Panc1 (cell line): ENCODE measurements around the gene TTBK1. TPM values are rescaled to one million over a fixed set of nuclear protein-coding genes. Genes with fewer than 3 reads are reported as not detected.

Experiments
- ATAC-seq: fragments of 200-7000 bp; cut with Tn5 transposase; 2 replicates; pipeline ENCODE4 v1.9.1; 2020; ENCODE audit warnings: mild to moderate bottlenecking, moderate library complexity
- BruUV-seq: library from RNA; stranded (reverse); fragments of 400-500 nt; replicated peaks from 2 replicates; lab custom pipeline; 2021; lab: Mats Ljungman, UMichigan
- CTCF ChIA-PET: fragments of 300-600 bp; sonication (Branson Sonifier 250); formaldehyde crosslinking; loops from one replicate; lab custom pipeline; 2022; ENCODE audit warnings: antibody characterized with exemption; lab: Charles Lee
- POLR2A ChIA-PET: fragments of 300-600 bp; sonication (Branson Sonifier 250); formaldehyde crosslinking; loops from one replicate; lab custom pipeline; 2022; ENCODE audit warnings: antibody characterized with exemption; lab: Charles Lee
- DNase-seq: peaks from one replicate; pipeline ENCODE4 v3.0.0-alpha.2; 2010; ENCODE audit warnings: low read depth, low spot score
- H3K27ac ChIP-seq: 2 replicates; pipeline ENCODE4 v1.5.1; 2011; ENCODE audit warnings: mild to moderate bottlenecking, low read length, inconsistent platforms
- H3K27me3 ChIP-seq: fragments of 200-500 bp; sonication (Bioruptor generic); 2 replicates; pipeline ENCODE4 v1.6.0; 2014; ENCODE audit warnings: low read length, inconsistent platforms; ENCODE audit not compliant: control insufficient read depth, insufficient read depth
- H3K36me3 ChIP-seq: fragments of 200-500 bp; sonication (Bioruptor generic); 2 replicates; pipeline ENCODE4 v1.5.1; 2014; ENCODE audit warnings: inconsistent platforms, mild to moderate bottlenecking, low read length, moderate library complexity; ENCODE audit not compliant: control insufficient read depth, insufficient read depth
- H3K4me1 ChIP-seq: 2 replicates; pipeline ENCODE4 v1.5.1; 2011; ENCODE audit warnings: inconsistent platforms, mild to moderate bottlenecking, low read length, moderate library complexity; ENCODE audit not compliant: control insufficient read depth, insufficient read depth
- H3K4me3 ChIP-seq, 2 experiments: 2 replicates each; pipeline ENCODE4 v1.5.1; 2011 to 2012; ENCODE audit warnings: low read depth in 2 of 2, low read length in 2 of 2, mild to moderate bottlenecking in 2 of 2, inconsistent platforms in 1 of 2, moderate library complexity in 1 of 2
- H3K9me3 ChIP-seq: fragments of 200-500 bp; sonication (Bioruptor generic); 2 replicates; pipeline ENCODE4 v1.5.1; 2014; ENCODE audit warnings: low read depth, mild to moderate bottlenecking, inconsistent platforms, low read length, moderate library complexity; ENCODE audit not compliant: control insufficient read depth, insufficient read depth
- CTCF ChIP-seq: fragments of 450-650 bp; IDR thresholded peaks from 2 replicates; pipeline ENCODE4 v1.5.1; 2017; ENCODE audit warnings: mild to moderate bottlenecking
- POLR2AphosphoS5 ChIP-seq: IDR thresholded peaks from 2 replicates; pipeline ENCODE4 v1.6.1; 2012; ENCODE audit warnings: mild to moderate bottlenecking, low read depth, low read length, moderate library complexity
- REST ChIP-seq, 2 experiments: IDR thresholded peaks; 2 replicates each; pipeline ENCODE4 v1.6.1; 2011 to 2012; ENCODE audit warnings: low read depth in 2 of 2, control low read depth in 1 of 2, low read length in 1 of 2, mild to moderate bottlenecking in 1 of 2, moderate library complexity in 1 of 2; ENCODE audit not compliant: insufficient read depth in 1 of 2
- SIN3A ChIP-seq: IDR thresholded peaks from 2 replicates; pipeline ENCODE4 v1.6.1; 2012; ENCODE audit warnings: low read depth, mild to moderate bottlenecking, low read length, moderate library complexity, borderline replicate concordance; ENCODE audit not compliant: insufficient read depth
- TCF7L2 ChIP-seq: IDR thresholded peaks from 2 replicates; pipeline ENCODE4 v1.6.1; 2011; ENCODE audit warnings: mild to moderate bottlenecking, low read depth, low read length, inconsistent platforms
- in situ Hi-C: cut with HindIII; loops from 2 replicates; pipeline ENCODE4 v1.10.0; 2016; ENCODE audit warnings: low sequenced_read_pairs, low pct_unique_long_range_greater_than_20kb
- intact Hi-C: fragments of 100-400 bp; cut with micrococcal nuclease; formaldehyde crosslinking; loops from one replicate; pipeline ENCODE4 v1.10.0; 2022; ENCODE audit not compliant: unreplicated experiment
- total RNA-seq: library from RNA; stranded (reverse); gene quantifications from one replicate; pipeline ENCODE4 v1.2.1, GENCODE V29; 2021; ENCODE audit not compliant: unreplicated experiment

The TTBK1 gene
- total RNA-seq, 1 experiment from 2014 or later = 0.10 TPM

GRCh38 chr6:43282636-43283513, 39.6 kb downstream of the TTBK1 start:
- Histone ChIP-seq H3K9me3 (no peaks in the 10 kb centered on the region), H3K4me1 (no peaks in the 10 kb centered on the region; the same call in 1 of the 2 replicates), H3K4me3 (no peak overlapping the region), H3K27me3 (no peaks in the 10 kb centered on the region; the same call in 1 of the 2 replicates), H3K27ac (no peak overlapping the region), H3K36me3 (no peaks in the 10 kb centered on the region)
- TF ChIP-seq CTCF = no peak
- no TSS peak for BruUV-seq
- in situ Hi-C loops (no loop called here), intact Hi-C loops (no loop called here)
- ATAC-seq (no peak), DNase-seq (no peak)
- POLR2A ChIA-PET = no interaction called here
- CTCF ChIA-PET = interaction anchor here (0.7 kb wide), 1 partner anchor 25 kb away, joined by 3 read pairs; the partner anchor contains the start of gene CRIP3

GRCh38 chr6:43283514-43283901, 40.2 kb downstream of the TTBK1 start:
- ChIA-PET CTCF (no interaction called here), POLR2A (no interaction called here)
- TF ChIP-seq SIN3A (no peak), REST (IDR thresholded peaks at IDR 0.05; ENCODE audit: insufficient read depth in 1 of 2, low read depth in 2 of 2, low read length in 1 of 2) (no peak), TCF7L2 (no peak), POLR2AphosphoS5 (no peak), CTCF (no peak)
- no TSS peak for BruUV-seq
- Histone ChIP-seq H3K27me3 (no peaks in the 10 kb centered on the region; the same call in 1 of the 2 replicates), H3K4me3 (peak overlapping the region in 1 of 2 experiments; percentile 23; a peak in 2 of 4 replicates), H3K4me1 (no peaks in the 10 kb centered on the region; the same call in 1 of the 2 replicates), H3K27ac (no peak overlapping the region), H3K36me3 (no peaks in the 10 kb centered on the region), H3K9me3 (no peaks in the 10 kb centered on the region)
- DNase-seq = no peak
- ATAC-seq = no peak; the same call in 1 of the 2 replicates
- in situ Hi-C loops (no loop called here), intact Hi-C loops (no loop called here)
